H1 (cell line): ENCODE measurements around the gene OGG1. TPM values are rescaled to one million over a fixed set of nuclear protein-coding genes. Genes with fewer than 3 reads are reported as not detected.

ENCODE experiments used
- CTCF ChIA-PET: fragments of 300-600 bp; sonication (Branson Sonifier 250); formaldehyde crosslinking; loops from one replicate; lab custom pipeline; 2021; ENCODE audit not compliant: partially characterized antibody; lab: Charles Lee
- POLR2A ChIA-PET: fragments of 300-600 bp; sonication (Branson Sonifier 250); formaldehyde crosslinking; loops from one replicate; lab custom pipeline; 2021; ENCODE audit warnings: inconsistent platforms; ENCODE audit not compliant: partially characterized antibody; lab: Charles Lee
- DNase-seq, 2 experiments: peaks; one replicate each; pipeline versions ENCODE4 v3.0.0 to v3.0.0-alpha.2; 2010 to 2022; ENCODE audit warnings: low spot score in 2 of 2, low read depth in 1 of 2, mixed read lengths in 1 of 2
- FAIRE-seq: peaks from 2 replicates; lab custom pipeline; 2011; peaks lifted over from hg19 to GRCh38; lab: Jason Lieb, UNC
- H2AFZ ChIP-seq: 2 replicates; pipeline ENCODE4 v1.8.1; 2012; ENCODE audit warnings: low read length, inconsistent platforms
- H2AK5ac ChIP-seq: 2 replicates; pipeline ENCODE4 v1.6.1; 2013; ENCODE audit warnings: low read depth, low read length
- H2BK120ac ChIP-seq: replicated peaks from 2 replicates; pipeline ENCODE3; 2013; ENCODE audit warnings: low read depth, low read length, inconsistent platforms
- H2BK12ac ChIP-seq: 2 replicates; pipeline ENCODE4 v1.6.1; 2013; ENCODE audit warnings: low read depth, low read length
- H2BK15ac ChIP-seq: 2 replicates; pipeline ENCODE4 v1.6.1; 2013; ENCODE audit warnings: low read length
- H2BK20ac ChIP-seq: 2 replicates; pipeline ENCODE4 v1.6.1; 2013; ENCODE audit warnings: low read length
- H2BK5ac ChIP-seq: 2 replicates; pipeline ENCODE4 v1.6.1; 2013; ENCODE audit warnings: low read depth, low read length
- H3K14ac ChIP-seq: 2 replicates; pipeline ENCODE4 v1.6.1; 2013; ENCODE audit warnings: inconsistent platforms; ENCODE audit not compliant: insufficient read length
- H3K18ac ChIP-seq: 2 replicates; pipeline ENCODE4 v1.6.1; 2013; ENCODE audit warnings: low read length; ENCODE audit errors: extremely low read depth
- H3K23ac ChIP-seq: 2 replicates; pipeline ENCODE4 v1.6.1; 2013; ENCODE audit warnings: inconsistent platforms; ENCODE audit not compliant: insufficient read length
- H3K23me2 ChIP-seq: 2 replicates; pipeline ENCODE4 v1.6.1; 2013; ENCODE audit warnings: low read depth, low read length
- H3K27ac ChIP-seq: 2 replicates; pipeline ENCODE4 v1.6.1; 2011; ENCODE audit warnings: low read depth, low read length, inconsistent platforms
- H3K27me3 ChIP-seq, 4 experiments: replicated peaks in 1 of 4; 1 replicate in 1 of 4; 2 replicates in 3 of 4; pipeline versions ENCODE4 v1.6.1 to v1.8.1; 2011 to 2013; ENCODE audit warnings: low read length in 3 of 4, mild to moderate bottlenecking in 3 of 4, inconsistent platforms in 2 of 4, mixed read lengths in 2 of 4, moderate library complexity in 1 of 4; ENCODE audit not compliant: control insufficient read depth in 3 of 4, insufficient read depth in 3 of 4; ENCODE audit errors: extremely low read depth in 1 of 4
- H3K36me3 ChIP-seq, 4 experiments: 2 replicates each; pipeline versions ENCODE4 v1.6.1 to v1.8.1; 2011 to 2013; ENCODE audit warnings: mild to moderate bottlenecking in 4 of 4, low read length in 3 of 4, moderate library complexity in 2 of 4, control low read depth in 1 of 4, inconsistent platforms in 1 of 4; ENCODE audit not compliant: insufficient read depth in 4 of 4, control insufficient read depth in 2 of 4
- H3K4ac ChIP-seq: replicated peaks from 2 replicates; pipeline ENCODE3; 2013; ENCODE audit warnings: low read length, low read depth, mixed read lengths, inconsistent platforms; ENCODE audit not compliant: insufficient read length
- H3K4me1 ChIP-seq, 4 experiments: replicated peaks in 1 of 4; 1 replicate in 1 of 4; 2 replicates in 3 of 4; pipeline versions ENCODE4 v1.6.1 to v1.8.1; 2011 to 2013; ENCODE audit warnings: low read length in 3 of 4, inconsistent platforms in 2 of 4, mixed read lengths in 1 of 4; ENCODE audit not compliant: insufficient read depth in 4 of 4, control insufficient read depth in 3 of 4
- H3K4me2 ChIP-seq, 2 experiments: 2 replicates each; pipeline versions ENCODE4 v1.6.1 to v1.8.1; 2011 to 2013; ENCODE audit warnings: low read depth in 2 of 2, low read length in 2 of 2, control low read depth in 1 of 2, inconsistent platforms in 1 of 2, mild to moderate bottlenecking in 1 of 2; ENCODE audit not compliant: insufficient read depth in 1 of 2
- H3K4me3 ChIP-seq, 4 experiments: fragments of 200-600, 300-600 bp in 1 of 4; sonication (generic), shearing (Covaris generic), sonication (Bioruptor Twin) in 1 of 4; 2 replicates each; pipeline versions ENCODE4 v1.5.1 to v1.8.1; 2011 to 2016; ENCODE audit warnings: low read length in 4 of 4, low read depth in 3 of 4, control low read depth in 2 of 4, inconsistent platforms in 2 of 4, mild to moderate bottlenecking in 2 of 4, mixed read lengths in 1 of 4, moderate library complexity in 1 of 4; ENCODE audit not compliant: insufficient read depth in 2 of 4; ENCODE audit errors: extremely low read depth in 1 of 4
- H3K56ac ChIP-seq: replicated peaks from 2 replicates; pipeline ENCODE3; 2013; ENCODE audit warnings: low read depth, mild to moderate bottlenecking, mixed read lengths, low read length, inconsistent platforms; ENCODE audit not compliant: insufficient read length
- H3K79me1 ChIP-seq: 2 replicates; pipeline ENCODE4 v1.6.1; 2013; ENCODE audit warnings: low read depth, low read length, control low read depth
- H3K79me2 ChIP-seq, 2 experiments: 2 replicates each; pipeline versions ENCODE4 v1.6.1 to v1.8.1; 2012 to 2013; ENCODE audit warnings: low read length in 2 of 2, mild to moderate bottlenecking in 2 of 2, inconsistent platforms in 1 of 2; ENCODE audit not compliant: insufficient read depth in 2 of 2, control insufficient read depth in 1 of 2
- H3K9ac ChIP-seq, 4 experiments: replicated peaks in 1 of 4; 1 replicate in 1 of 4; 2 replicates in 3 of 4; pipeline versions ENCODE4 v1.6.1 to v1.8.1; 2011 to 2013; ENCODE audit warnings: low read depth in 3 of 4, low read length in 3 of 4, control low read depth in 2 of 4, mild to moderate bottlenecking in 2 of 4, moderate library complexity in 2 of 4, inconsistent platforms in 1 of 4; ENCODE audit errors: extremely low read depth in 1 of 4
- H3K9me3 ChIP-seq, 2 experiments: 2 replicates each; pipeline versions ENCODE4 v1.6.1 to v1.8.1; 2012 to 2013; ENCODE audit warnings: mild to moderate bottlenecking in 2 of 2, moderate library complexity in 2 of 2, control low read depth in 1 of 2, inconsistent platforms in 1 of 2, low read depth in 1 of 2, low read length in 1 of 2, mixed read lengths in 1 of 2; ENCODE audit not compliant: insufficient read depth in 2 of 2
- H4K20me1 ChIP-seq, 2 experiments: replicated peaks in 1 of 2; 2 replicates each; pipeline versions ENCODE3 to v1.8.1; 2011 to 2013; ENCODE audit warnings: inconsistent platforms in 2 of 2, low read length in 2 of 2, mild to moderate bottlenecking in 1 of 2; ENCODE audit not compliant: insufficient read depth in 2 of 2, control insufficient read depth in 1 of 2
- H4K5ac ChIP-seq: 2 replicates; pipeline ENCODE4 v1.6.1; 2013; ENCODE audit warnings: low read length, low read depth, mixed read lengths, inconsistent platforms; ENCODE audit not compliant: insufficient read length
- H4K8ac ChIP-seq: 2 replicates; pipeline ENCODE4 v1.8.0; 2013; ENCODE audit warnings: mild to moderate bottlenecking, moderate library complexity, low read length, inconsistent platforms; ENCODE audit not compliant: insufficient read depth; ENCODE audit errors: extremely low read depth
- H4K91ac ChIP-seq: replicated peaks from 2 replicates; pipeline ENCODE3; 2013; ENCODE audit warnings: low read length, mixed read lengths, inconsistent platforms; ENCODE audit not compliant: insufficient read length
- CHD1 ChIP-seq: IDR thresholded peaks from 2 replicates; pipeline ENCODE4 v1.6.1; 2012; ENCODE audit warnings: low read depth, low read length, improper control_type of control experiment
- WGBS, 2 experiments: shearing (Covaris generic) in 1 of 2; methylation state at CpG; one replicate each; pipeline versions ENCODE4 v1.1.6 to v1.1.7; 2013 to 2015; ENCODE audit warnings: low lambda C conversion rate in 2 of 2, mixed read lengths in 2 of 2, inconsistent platforms in 1 of 2, low coverage in 1 of 2, missing lambda C conversion rate in 1 of 2; ENCODE audit not compliant: insufficient replicate concordance in 2 of 2, insufficient coverage in 1 of 2, insufficient read length in 1 of 2; ENCODE audit errors: extremely low coverage in 1 of 2, missing lambda C conversion rate in 1 of 2; 5-methylcytosine and 5-hydroxymethylcytosine counted together
- polyA plus RNA-seq, 7 experiments: library from polyadenylated mRNA; depleted of rRNA in 3 of 7; stranded (reverse) in 5 of 7; unstranded in 2 of 7; fragments of >200 nt in 5 of 7; fragments of 200-250 nt in 2 of 7; gene quantifications; 1 replicate in 5 of 7; 2 replicates in 1 of 7; 4 replicates in 1 of 7; pipeline versions ENCODE4 v1.2.1 to v1.2.3, GENCODE V29; 2011 to 2013; ENCODE audit warnings: missing spikeins in 2 of 7, mixed read lengths in 2 of 7
- total RNA-seq: library from RNA; stranded (reverse); fragmentation: NEBNext Ultra II Directional; extraction: Animal tissue kit (Norgen Biotek cat#: 25700); gene quantifications from 2 replicates; pipeline ENCODE4 v1.2.1, GENCODE V29; 2021

OGG1 gene
- total and polyA plus RNA-seq, 2 of the 8 experiments (the other 6 are each of a cell fraction or from before 2014, with no cell fraction given) = 29.6 to 46.8 TPM

DNA sequence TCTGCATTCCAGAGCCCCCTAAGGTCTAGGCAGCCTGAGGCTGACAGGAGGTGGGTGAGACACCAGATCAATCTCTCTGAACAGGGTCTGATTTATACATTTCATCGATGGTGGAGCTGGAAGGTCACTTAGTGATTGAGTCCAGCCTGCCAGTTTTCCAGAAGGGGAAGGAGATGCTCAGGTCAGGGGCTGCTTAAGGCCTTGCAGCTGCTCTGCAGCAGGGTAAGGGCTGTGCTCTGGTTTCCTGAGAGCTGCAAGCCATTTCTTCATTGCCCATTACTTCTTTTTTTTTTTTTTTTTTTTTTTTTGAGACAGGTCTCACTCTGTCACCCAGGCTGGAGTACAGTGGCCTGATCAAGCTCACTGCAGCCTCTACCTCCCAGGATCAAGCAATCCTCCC is 31.8 kb downstream of the OGG1 start:
- Histone ChIP-seq H2BK20ac (no peak overlapping the region), H3K9me3 (no peaks in the 10 kb centered on the region), H3K79me2 (no peaks in the 10 kb centered on the region), H3K56ac (no peak overlapping the region), H3K23me2 (no peaks in the 10 kb centered on the region; the same call in 1 of the 2 replicates), H2BK12ac (no peak overlapping the region), H3K79me1 (no peaks in the 10 kb centered on the region), H3K4me1 (no peaks in the 10 kb centered on the region), H3K4me3 (no peak overlapping the region), H3K14ac (no peak overlapping the region), H3K4me2 (no peak overlapping the region), H3K4ac (no peak overlapping the region), H3K27ac (no peak overlapping the region), H3K9ac (no peak overlapping the region), H4K91ac (no peak overlapping the region), H4K8ac (no peak overlapping the region), H4K5ac (no peak overlapping the region), H3K36me3 (peaks cover 4 to 40% (median 25%) of the 10 kb centered on the region in 4 experiments), H2AFZ (no peak overlapping the region), H2AK5ac (no peak overlapping the region), H3K23ac (no peak overlapping the region), H2BK15ac (no peak overlapping the region), H2BK120ac (no peak overlapping the region), H3K27me3 (peaks cover 0 to 3% (median 0%) of the 10 kb centered on the region in 4 experiments; a peak in 1 of 7 replicates), H2BK5ac (no peak overlapping the region), H3K18ac (no peak overlapping the region), H4K20me1 (no peaks in the 10 kb centered on the region)
- FAIRE-seq = no peak
- TF ChIP-seq CHD1 = no peak
- WGBS, 2 experiments = 86% methylated on average over 1 of the region's 1 CpG; no CpG with 5 or more reads in 1 of the 2 experiments
- no peak for DNase-seq
- CTCF ChIA-PET = interaction anchor here (0.6 to 3.9 kb wide), 8 partner anchors 10 to 654 kb away, joined by 3 to 11 read pairs (median 5); no protein-coding TSS in a partner anchor
- POLR2A ChIA-PET = interaction anchor here (0.6 to 2.3 kb wide), 5 partner anchors 10 to 267 kb away, joined by 3 to 9 read pairs (median 3); partner anchors contain the start of gene OGG1
